H9 (cell line): Measurements from ENCODE around the gene TMC1. TPM values are rescaled to one million over a fixed set of nuclear protein-coding genes. Genes with fewer than 3 reads are reported as not detected.

Experiments used
- DNase-seq: peaks from one replicate; pipeline ENCODE4 v3.0.0-alpha.2; 2017
- H2AFZ ChIP-seq: one replicate; pipeline ENCODE4 v1.6.1; 2013; ENCODE audit warnings: mild to moderate bottlenecking, low read length, control low read depth, moderate library complexity
- H2AK5ac ChIP-seq: 2 replicates; pipeline ENCODE4 v1.6.1; 2013; ENCODE audit warnings: low read length, control low read depth, mixed read lengths; ENCODE audit not compliant: insufficient read length
- H2BK120ac ChIP-seq: one replicate; pipeline ENCODE4 v1.6.1; 2013; ENCODE audit warnings: low read depth, mild to moderate bottlenecking, low read length, control low read depth, inconsistent platforms; ENCODE audit not compliant: poor library complexity, severe bottlenecking
- H2BK12ac ChIP-seq: 2 replicates; pipeline ENCODE4 v1.6.1; 2013; ENCODE audit warnings: low read length, control low read depth, mixed read lengths, low read depth; ENCODE audit not compliant: insufficient read length
- H2BK15ac ChIP-seq: 2 replicates; pipeline ENCODE4 v1.6.1; 2013; ENCODE audit warnings: low read depth, low read length, control low read depth
- H2BK20ac ChIP-seq: one replicate; pipeline ENCODE4 v1.6.1; 2013; ENCODE audit warnings: low read depth, mild to moderate bottlenecking, low read length, control low read depth, inconsistent platforms; ENCODE audit not compliant: poor library complexity, severe bottlenecking
- H2BK5ac ChIP-seq: 2 replicates; pipeline ENCODE4 v1.6.1; 2013; ENCODE audit warnings: low read length, control low read depth, mixed read lengths; ENCODE audit not compliant: insufficient read length
- H3K14ac ChIP-seq: 2 replicates; pipeline ENCODE4 v1.6.1; 2013; ENCODE audit warnings: low read length, control low read depth; ENCODE audit not compliant: insufficient read depth
- H3K18ac ChIP-seq: 2 replicates; pipeline ENCODE4 v1.6.1; 2013; ENCODE audit warnings: low read depth, mild to moderate bottlenecking, mixed read lengths, low read length, control low read depth; ENCODE audit not compliant: insufficient read length
- H3K23ac ChIP-seq: 2 replicates; pipeline ENCODE4 v1.6.1; 2013; ENCODE audit warnings: low read length, control low read depth, mixed read lengths, low read depth; ENCODE audit not compliant: insufficient read length
- H3K23me2 ChIP-seq: 2 replicates; pipeline ENCODE4 v1.6.1; 2013; ENCODE audit warnings: low read depth, mild to moderate bottlenecking, mixed read lengths, low read length, control low read depth; ENCODE audit not compliant: insufficient read length, poor library complexity, severe bottlenecking
- H3K27ac ChIP-seq: 2 replicates; pipeline ENCODE4 v1.5.1; 2013; ENCODE audit warnings: low read length, control low read depth, mixed read lengths, low read depth; ENCODE audit not compliant: insufficient read length
- H3K27me3 ChIP-seq: 2 replicates; pipeline ENCODE4 v1.6.1; 2013; ENCODE audit warnings: low read length, control low read depth, inconsistent platforms; ENCODE audit not compliant: insufficient read depth
- H3K4ac ChIP-seq: 2 replicates; pipeline ENCODE4 v1.6.1; 2013; ENCODE audit warnings: low read depth, mild to moderate bottlenecking, control low read depth, inconsistent platforms, low read length, moderate library complexity
- H3K4me1 ChIP-seq: 2 replicates; pipeline ENCODE4 v1.6.1; 2013; ENCODE audit warnings: low read length, control low read depth, inconsistent platforms; ENCODE audit not compliant: insufficient read depth
- H3K4me2 ChIP-seq: 2 replicates; pipeline ENCODE4 v1.6.1; 2013; ENCODE audit warnings: low read length, control low read depth, mixed read lengths; ENCODE audit not compliant: insufficient read length, insufficient read depth
- H3K56ac ChIP-seq: 2 replicates; pipeline ENCODE4 v1.6.1; 2013; ENCODE audit warnings: low read depth, mild to moderate bottlenecking, mixed read lengths, low read length, control low read depth; ENCODE audit not compliant: insufficient read length
- H3K79me1 ChIP-seq: 2 replicates; pipeline ENCODE4 v1.6.1; 2013; ENCODE audit warnings: low read depth, mild to moderate bottlenecking, moderate library complexity, low read length, control low read depth, inconsistent platforms; ENCODE audit not compliant: insufficient read depth, poor library complexity, severe bottlenecking
- H3K79me2 ChIP-seq: 2 replicates; pipeline ENCODE4 v1.6.1; 2013; ENCODE audit warnings: low read length, control low read depth, inconsistent platforms; ENCODE audit not compliant: insufficient read depth
- H3K9ac ChIP-seq: 2 replicates; pipeline ENCODE4 v1.6.1; 2013; ENCODE audit warnings: low read length, control low read depth, mixed read lengths; ENCODE audit not compliant: insufficient read length; ENCODE audit errors: extremely low read depth
- H3K9me3 ChIP-seq: one replicate; pipeline ENCODE4 v1.6.1; 2013; ENCODE audit warnings: low read depth, low read length, inconsistent platforms; ENCODE audit not compliant: control insufficient read depth
- H3T11ph ChIP-seq: one replicate; pipeline ENCODE4 v1.6.1; 2013; ENCODE audit warnings: mild to moderate bottlenecking, low read length, control low read depth, inconsistent platforms
- H4K20me1 ChIP-seq: one replicate; pipeline ENCODE4 v1.6.1; 2013; ENCODE audit not compliant: control insufficient read depth, insufficient read length, insufficient read depth
- H4K5ac ChIP-seq: 2 replicates; pipeline ENCODE4 v1.6.1; 2013; ENCODE audit warnings: low read depth, mild to moderate bottlenecking, mixed read lengths, low read length, control low read depth; ENCODE audit not compliant: insufficient read length
- H4K8ac ChIP-seq: replicated peaks from 2 replicates; pipeline ENCODE4 v1.6.1; 2013; ENCODE audit warnings: low read length, control low read depth, mixed read lengths, low read depth; ENCODE audit not compliant: insufficient read length
- H4K91ac ChIP-seq: 2 replicates; pipeline ENCODE4 v1.6.1; 2013; ENCODE audit warnings: low read depth, mild to moderate bottlenecking, moderate library complexity, mixed read lengths, low read length, control low read depth; ENCODE audit not compliant: insufficient read length
- H3K27ac Mint-ChIP-seq, 3 experiments: 2 replicates in 2 of 3; 3 replicates in 1 of 3; pipeline ENCODE4 v1.8.0; 2020 to 2021; ENCODE audit warnings: mixed read lengths in 3 of 3, mild to moderate bottlenecking in 1 of 3, moderate library complexity in 1 of 3
- H3K27me3 Mint-ChIP-seq: 2 replicates; pipeline ENCODE4 v1.8.0; 2021; ENCODE audit warnings: low read depth, mild to moderate bottlenecking, moderate library complexity, mixed read lengths
- H3K36me3 Mint-ChIP-seq, 3 experiments: 2 replicates in 2 of 3; 3 replicates in 1 of 3; pipeline ENCODE4 v1.8.0; 2020 to 2021; ENCODE audit warnings: low read depth in 3 of 3, mixed read lengths in 3 of 3; ENCODE audit not compliant: insufficient read depth in 1 of 3
- H3K4me1 Mint-ChIP-seq, 2 experiments: 2 replicates each; pipeline ENCODE4 v1.8.0; 2020; ENCODE audit warnings: mixed read lengths in 2 of 2
- H3K4me3 Mint-ChIP-seq, 2 experiments: 2 replicates in 1 of 2; 3 replicates in 1 of 2; pipeline ENCODE4 v1.8.0; 2020 to 2021; ENCODE audit warnings: mild to moderate bottlenecking in 2 of 2, mixed read lengths in 2 of 2, moderate library complexity in 1 of 2
- H3K9me3 Mint-ChIP-seq, 2 experiments: 2 replicates in 1 of 2; 3 replicates in 1 of 2; pipeline ENCODE4 v1.8.0; 2020; ENCODE audit warnings: mild to moderate bottlenecking in 2 of 2, mixed read lengths in 2 of 2, moderate library complexity in 1 of 2
- WGBS: extraction: QIAGEN DNeasy Blood & Tissue Kit; methylation state at CpG from one replicate; pipeline ENCODE4 v1.1.7; 2013; ENCODE audit warnings: missing lambda C conversion rate, low lambda C conversion rate, mixed read lengths; ENCODE audit not compliant: insufficient read length; ENCODE audit errors: extremely low coverage; 5-methylcytosine and 5-hydroxymethylcytosine counted together
- total RNA-seq: library from RNA; stranded (reverse); gene quantifications from 2 replicates; pipeline ENCODE4 v1.2.1, GENCODE V29; 2021
- TF ChIP-seq, protein P1 (sequence below): fragments of 200-600 bp; sonication (generic); conservative IDR thresholded peaks from 3 replicates; pipeline ENCODE4 v1.8.0; 2021; ENCODE audit warnings: antibody characterized with exemption, mild to moderate bottlenecking

Gene TMC1
- total RNA-seq, 1 experiment from 2014 or later, result 2.4 TPM

DNA sequence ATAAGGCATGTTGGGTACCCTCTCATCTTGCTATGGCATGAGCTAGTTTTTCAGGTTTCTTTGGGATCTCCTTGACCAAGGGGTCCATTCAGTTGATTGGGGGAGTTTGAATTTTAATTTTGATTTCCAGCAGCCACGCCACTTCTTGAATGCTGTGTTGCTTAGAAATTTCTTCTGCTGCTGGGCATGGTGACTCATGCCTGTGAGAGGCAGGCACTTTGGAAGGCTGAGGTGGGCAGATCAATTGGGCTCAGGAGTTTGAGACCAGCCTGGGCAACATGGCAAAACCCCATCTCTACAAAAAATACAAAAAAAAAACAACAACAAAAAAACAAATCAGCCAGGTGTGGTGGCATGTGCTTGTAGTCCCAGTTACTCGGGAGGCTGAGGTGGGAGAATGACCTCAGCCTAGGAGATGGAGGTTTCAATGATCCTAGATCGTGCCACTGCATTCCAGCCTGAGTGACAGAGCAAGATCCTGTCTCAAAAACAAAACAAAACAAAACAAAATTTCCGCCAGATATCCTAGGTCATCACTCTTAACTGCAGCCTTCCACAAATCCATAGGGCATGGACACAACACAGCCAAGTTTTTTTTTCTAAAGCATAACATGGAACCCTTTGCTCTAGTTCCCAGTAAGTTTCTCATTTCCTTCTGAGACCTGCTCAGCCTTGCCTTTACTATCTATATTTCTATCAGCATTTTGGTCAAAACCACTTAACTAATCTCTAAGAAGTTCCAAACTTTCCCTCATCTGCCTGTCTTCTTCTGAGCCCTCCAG lies 17.7 kb downstream of the TMC1 start:
- Histone ChIP-seq H4K91ac (no peak overlapping the region), H3K79me2 (no peaks in the 10 kb centered on the region), H3K23me2 (no peaks in the 10 kb centered on the region), H2BK12ac (no peak overlapping the region), H3K27ac (no peak overlapping the region), H2AFZ (no peak overlapping the region), H2AK5ac (no peak overlapping the region), H2BK120ac (no peak overlapping the region), H3K18ac (no peak overlapping the region), H3K56ac (no peak overlapping the region), H3K27me3 (no peaks in the 10 kb centered on the region), H4K5ac (no peak overlapping the region), H3T11ph (no peak overlapping the region), H3K4ac (no peak overlapping the region), H2BK15ac (no peak overlapping the region), H3K14ac (no peak overlapping the region), H3K9ac (no peak overlapping the region), H3K9me3 (no peaks in the 10 kb centered on the region), H3K23ac (no peak overlapping the region), H3K4me1 (peaks cover 2% of the 10 kb centered on the region; the same call in 1 of the 2 replicates), H3K4me2 (no peak overlapping the region), H4K8ac (no peak overlapping the region), H2BK20ac (no peak overlapping the region), H3K79me1 (no peaks in the 10 kb centered on the region), H2BK5ac (no peak overlapping the region), H4K20me1 (no peaks in the 10 kb centered on the region)
- Mint-ChIP-seq H3K9me3 (peaks cover 15 to 21% of the 10 kb centered on the region in 2 experiments), H3K27me3 (peaks cover 2% of the 10 kb centered on the region; the same call in 1 of the 2 replicates), H3K27ac (no peak overlapping the region), H3K4me3 (no peak overlapping the region), H3K4me1 (peaks cover 12 to 17% of the 10 kb centered on the region in 2 experiments), H3K36me3 (peaks cover 4 to 15% (median 13%) of the 10 kb centered on the region in 3 experiments)
- no CpG with 5 or more reads among the region's 4 CpGs for WGBS
- TF ChIP-seq, protein P1, sequence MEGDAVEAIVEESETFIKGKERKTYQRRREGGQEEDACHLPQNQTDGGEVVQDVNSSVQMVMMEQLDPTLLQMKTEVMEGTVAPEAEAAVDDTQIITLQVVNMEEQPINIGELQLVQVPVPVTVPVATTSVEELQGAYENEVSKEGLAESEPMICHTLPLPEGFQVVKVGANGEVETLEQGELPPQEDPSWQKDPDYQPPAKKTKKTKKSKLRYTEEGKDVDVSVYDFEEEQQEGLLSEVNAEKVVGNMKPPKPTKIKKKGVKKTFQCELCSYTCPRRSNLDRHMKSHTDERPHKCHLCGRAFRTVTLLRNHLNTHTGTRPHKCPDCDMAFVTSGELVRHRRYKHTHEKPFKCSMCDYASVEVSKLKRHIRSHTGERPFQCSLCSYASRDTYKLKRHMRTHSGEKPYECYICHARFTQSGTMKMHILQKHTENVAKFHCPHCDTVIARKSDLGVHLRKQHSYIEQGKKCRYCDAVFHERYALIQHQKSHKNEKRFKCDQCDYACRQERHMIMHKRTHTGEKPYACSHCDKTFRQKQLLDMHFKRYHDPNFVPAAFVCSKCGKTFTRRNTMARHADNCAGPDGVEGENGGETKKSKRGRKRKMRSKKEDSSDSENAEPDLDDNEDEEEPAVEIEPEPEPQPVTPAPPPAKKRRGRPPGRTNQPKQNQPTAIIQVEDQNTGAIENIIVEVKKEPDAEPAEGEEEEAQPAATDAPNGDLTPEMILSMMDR, result no peak
- DNase-seq, result no peak
